Thyroid gland (tissue), 4 donors: ENCODE measurements around the gene DLGAP4.

Experiments
- CTCF ChIP-seq, 6 experiments: fragments of 200-600 bp in 3 of 6; fragments of 450-650 bp in 3 of 6; sonication (generic) in 3 of 6; IDR thresholded peaks; one replicate each; pipeline ENCODE4 v1.5.1; 2016 to 2019; ENCODE audit warnings: antibody characterized with exemption in 6 of 6, mild to moderate bottlenecking in 2 of 6, inconsistent platforms in 1 of 6, moderate library complexity in 1 of 6
- POLR2A ChIP-seq, 2 donors: fragments of 450-650 bp; IDR thresholded peaks; one replicate each; pipeline ENCODE4 v1.6.1; 2017; ENCODE audit warnings: antibody characterized with exemption in 2 of 2, mild to moderate bottlenecking in 2 of 2, moderate library complexity in 1 of 2

- TF ChIP-seq CTCF (IDR thresholded peaks at IDR 0.05) (no peak), POLR2A (IDR thresholded peaks at IDR 0.05) (no peak)
Observed at GRCh38 chr20:36548704-36549627, 242.8 kb downstream of the DLGAP4 start.
